SU-DHL-6 (cell line): ENCODE data around the gene ELN.

Source experiments
- CTCF ChIP-seq: fragments of 200-600 bp; sonication (generic); IDR thresholded peaks from one replicate; pipeline ENCODE4 v1.5.1; 2017; ENCODE audit warnings: antibody characterized with exemption, mild to moderate bottlenecking, low read length, moderate library complexity; ENCODE audit not compliant: insufficient read depth, poor library complexity, severe bottlenecking
- EZH2phosphoT487 ChIP-seq: fragments of 200-600 bp; sonication (generic), shearing (Covaris generic); conservative IDR thresholded peaks from 2 replicates; pipeline ENCODE4 v1.6.1; 2018; ENCODE audit warnings: mild to moderate bottlenecking, antibody characterized with exemption, low read length, moderate library complexity, mixed read lengths

- TF ChIP-seq CTCF = no peak
- no peak for TF ChIP-seq EZH2phosphoT487
These were observed 28.1 kb upstream of the ELN start for GRCh38 chr7:73999664-74000435.
